Peyer's patch (tissue), 4 donors: ENCODE measurements around the gene SORL1. TPM values are rescaled to one million over a fixed set of nuclear protein-coding genes. Genes with fewer than 3 reads are reported as not detected.

ENCODE experiments used
- DNase-seq, 3 donors: peaks; one replicate each; pipeline ENCODE4 v3.0.0-alpha.2; 2017 to 2019
- H3K27ac ChIP-seq, 4 donors: fragments of 200-600 bp; sonication (generic); one replicate each; pipeline ENCODE4 v1.5.1; 2016 to 2019
- H3K27me3 ChIP-seq, 2 donors: fragments of 200-600 bp; sonication (generic); one replicate each; pipeline ENCODE4 v1.5.1; 2019
- H3K36me3 ChIP-seq, 3 donors: fragments of 200-600 bp; sonication (generic); one replicate each; pipeline ENCODE4 v1.5.1; 2016 to 2019
- H3K4me1 ChIP-seq, 4 donors: fragments of 200-600 bp; sonication (generic); one replicate each; pipeline ENCODE4 v1.5.1; 2016 to 2019
- H3K4me3 ChIP-seq, 4 donors: fragments of 200-600 bp; sonication (generic); 1 replicate in 3 of 4; 2 replicates in 1 of 4; pipeline ENCODE4 v1.5.1; 2016 to 2019; ENCODE audit warnings: mild to moderate bottlenecking in 1 of 4
- H3K9me3 ChIP-seq, 4 donors: fragments of 200-600 bp; sonication (generic); one replicate each; pipeline ENCODE4 v1.5.1; 2016 to 2019; ENCODE audit warnings: mild to moderate bottlenecking in 1 of 4
- CTCF ChIP-seq, 6 experiments: fragments of 450-650 bp in 4 of 6; fragments of 200-600 bp in 2 of 6; sonication (generic) in 1 of 6; IDR thresholded peaks; one replicate each; pipeline ENCODE4 v1.5.1; 2017 to 2019; ENCODE audit warnings: antibody characterized with exemption in 6 of 6, mild to moderate bottlenecking in 3 of 6, moderate library complexity in 1 of 6
- POLR2A ChIP-seq, 2 donors: fragments of 450-650 bp; IDR thresholded peaks; one replicate each; pipeline ENCODE4 v1.5.1; 2017; ENCODE audit warnings: antibody characterized with exemption in 2 of 2, mild to moderate bottlenecking in 2 of 2, moderate library complexity in 2 of 2
- total RNA-seq, 4 donors: library from RNA; depleted of rRNA; stranded (reverse); fragments of >200 nt; gene quantifications; one replicate each; pipeline ENCODE4 v1.1.0, GENCODE V29; 2016

Gene SORL1
- total RNA-seq, 4 donors from 2014 or later, result 52.0 to 282 (median 191) TPM

DNA sequence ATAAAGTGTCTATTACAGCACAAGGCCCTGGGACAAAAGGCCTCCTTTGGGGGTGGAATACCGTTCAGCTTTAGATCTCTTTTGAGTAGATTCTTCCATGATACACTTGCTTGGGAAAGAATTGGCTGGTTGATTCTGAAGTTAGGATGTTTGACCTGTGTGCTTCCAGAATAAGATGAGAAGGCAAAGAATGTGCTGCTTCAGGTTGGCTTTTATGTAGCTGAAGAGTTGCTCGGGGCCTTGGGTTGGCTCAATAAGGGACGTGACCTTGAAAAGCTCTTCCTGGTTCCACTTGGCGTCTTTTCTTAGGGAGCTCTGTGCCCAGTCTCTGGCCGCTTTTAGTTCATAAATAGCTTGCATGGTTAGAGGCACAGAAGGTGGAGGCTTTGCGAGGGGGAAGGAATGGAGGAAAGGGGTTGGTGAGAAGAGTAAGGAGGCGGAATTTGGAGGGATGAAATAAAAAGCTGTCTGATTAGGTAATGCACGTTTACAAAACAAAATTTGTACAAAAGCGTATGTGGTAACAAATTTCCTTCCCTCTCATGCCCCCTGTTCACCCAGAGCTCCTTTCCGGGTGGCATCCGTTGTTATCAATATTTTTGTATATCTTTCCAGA, 4.8 kb downstream of the SORL1 start:
- H3K4me1 ChIP-seq, result peaks cover 0 to 4% (median 0%) of the 10 kb centered on the region in 4 donors
- no peaks in the 10 kb centered on the region for H3K36me3 ChIP-seq
- DNase-seq, result no peak
- no peak overlapping the region for H3K27ac ChIP-seq
- no peaks in the 10 kb centered on the region for H3K9me3 ChIP-seq
- TF ChIP-seq CTCF (IDR thresholded peaks at IDR 0.05) (no peak), POLR2A (IDR thresholded peaks at IDR 0.05) (no peak)
- H3K27me3 ChIP-seq, result no peaks in the 10 kb centered on the region
- H3K4me3 ChIP-seq, result no peak overlapping the region

DNA sequence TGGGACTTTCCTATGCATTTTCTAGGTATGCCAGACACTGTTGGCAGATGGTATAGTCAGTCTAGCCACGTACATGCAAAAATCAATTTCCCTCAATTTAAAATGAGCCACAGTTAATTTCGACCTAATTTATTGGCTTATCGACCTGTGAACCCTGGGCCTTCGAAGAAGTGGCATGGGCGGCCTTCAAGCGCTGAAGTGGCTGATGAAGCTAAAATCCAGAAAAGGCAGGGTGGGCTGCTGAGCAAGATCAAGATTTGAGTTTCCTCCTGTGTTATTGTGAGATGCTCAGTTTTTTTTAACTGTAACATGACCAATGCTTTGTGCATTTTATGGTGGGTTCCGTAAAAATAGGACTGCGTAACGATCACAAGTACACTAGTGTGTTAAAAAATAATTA, 6.4 kb downstream of the SORL1 start:
- Histone ChIP-seq H3K4me3 (no peak overlapping the region), H3K27me3 (no peaks in the 10 kb centered on the region), H3K27ac (no peak overlapping the region), H3K4me1 (no peaks in the 10 kb centered on the region), H3K36me3 (no peaks in the 10 kb centered on the region), H3K9me3 (no peaks in the 10 kb centered on the region)
- no peak for DNase-seq
- no peak for TF ChIP-seq POLR2A (IDR thresholded peaks at IDR 0.05)
- TF ChIP-seq CTCF (IDR thresholded peaks at IDR 0.05), result no peak

DNA sequence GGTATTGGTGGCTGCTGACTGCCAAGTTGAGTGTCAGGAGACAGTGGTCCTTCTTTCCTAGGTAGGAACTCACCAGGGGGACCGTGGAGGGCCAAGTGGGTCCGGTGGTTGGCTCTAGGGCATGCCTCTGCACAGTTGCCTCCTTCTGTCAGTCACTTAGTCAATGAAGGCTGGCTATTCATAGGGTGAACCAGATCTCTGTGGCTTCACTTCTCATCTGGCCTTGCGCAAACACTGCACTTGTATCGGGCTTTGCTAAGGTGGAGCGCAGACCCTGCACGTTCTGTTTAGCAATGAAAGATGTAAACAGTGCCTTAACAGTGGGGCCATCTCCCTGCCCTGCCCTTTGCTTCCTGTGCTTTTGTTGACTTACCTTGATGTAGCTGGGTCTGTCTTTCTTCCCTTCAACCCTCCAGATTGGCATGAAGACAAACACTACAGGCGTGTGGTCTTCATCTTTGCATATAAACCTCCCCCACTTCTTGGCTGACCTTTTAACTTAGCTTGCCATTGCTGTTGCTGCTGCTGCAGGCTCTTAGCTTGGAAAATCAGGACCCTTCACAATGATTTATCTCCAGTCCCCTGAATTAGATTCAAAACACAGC, 7.4 kb downstream of the SORL1 start:
- Histone ChIP-seq H3K27me3 (no peaks in the 10 kb centered on the region), H3K4me3 (no peak overlapping the region), H3K4me1 (peaks cover 0 to 4% (median 0%) of the 10 kb centered on the region in 4 donors), H3K9me3 (no peaks in the 10 kb centered on the region), H3K36me3 (no peaks in the 10 kb centered on the region), H3K27ac (peak overlapping the region in 1 of 4 donors; percentile 34)
- TF ChIP-seq CTCF (IDR thresholded peaks at IDR 0.05) (no peak), POLR2A (IDR thresholded peaks at IDR 0.05) (no peak)
- peak in 1 of 3 donors; percentile 56 for DNase-seq

GRCh38 chr11:121460941-121461514, 8.9 kb downstream of the SORL1 start:
- Histone ChIP-seq H3K36me3 (no peaks in the 10 kb centered on the region), H3K27ac (peak overlapping the region in 1 of 4 donors; percentile 61), H3K9me3 (no peaks in the 10 kb centered on the region), H3K27me3 (no peaks in the 10 kb centered on the region), H3K4me1 (peaks cover 0 to 19% (median 3%) of the 10 kb centered on the region in 4 donors), H3K4me3 (no peak overlapping the region)
- no peak for TF ChIP-seq CTCF (IDR thresholded peaks at IDR 0.05)
- TF ChIP-seq POLR2A (IDR thresholded peaks at IDR 0.05), result peak in 1 of 2 donors; percentile 20
- no peak for DNase-seq

- no peak overlapping the region for H3K27ac ChIP-seq
- no peaks in the 10 kb centered on the region for H3K9me3 ChIP-seq
- H3K4me1 ChIP-seq, result peaks cover 0 to 24% (median 3%) of the 10 kb centered on the region in 4 donors
- no peaks in the 10 kb centered on the region for H3K27me3 ChIP-seq
- no peaks in the 10 kb centered on the region for H3K36me3 ChIP-seq
- TF ChIP-seq CTCF (IDR thresholded peaks at IDR 0.05), result no peak
- no peak for TF ChIP-seq POLR2A (IDR thresholded peaks at IDR 0.05)
- no peak overlapping the region for H3K4me3 ChIP-seq
- no peak for DNase-seq
Observed at GRCh38 chr11:121461843-121462242, 9.7 kb downstream of the SORL1 start.
